ENCODE data around the gene GGA1. TPM values are rescaled to one million over a fixed set of nuclear protein-coding genes. Genes with fewer than 3 reads are reported as not detected.
A peak's percentile ranks its signal among the peaks of the same experiment; 100 is the strongest.

The GGA1 gene
- total and polyA plus RNA-seq, 2 of the 4 experiments (the other 2 are of a cell fraction): 17.2 to 48.5 TPM

- H2AFZ ChIP-seq (replicated peaks; ENCODE audit: low read length, poor library complexity): peak overlapping the region; percentile 12
- peak overlapping the region; percentile 80 for H2AK9ac ChIP-seq (replicated peaks; ENCODE audit: low read depth, low read length, poor library complexity)
- DNase-seq: peak; percentile 63
- H4K91ac ChIP-seq (ENCODE audit: insufficient read depth, low read depth, low read length): peak overlapping the region; percentile 21
- peak overlapping the region; percentile 3 for H3K27ac ChIP-seq (ENCODE audit: insufficient read depth, low read length)
- no CpG with 5 or more reads among the region's 2 CpGs for WGBS, 2 experiments (ENCODE audit: extremely low coverage in 2 of 2, insufficient read length in 1 of 2)
- intact Hi-C loops (cut with micrococcal nuclease) (loop anchor here (1.0 to 5.0 kb wide), 4 partner anchors 20 to 111 kb away; no protein-coding TSS in a partner anchor), in situ Hi-C loops (cut with MboI; ENCODE audit: low sequenced_read_pairs) (loop anchor here (5.0 kb wide), 1 partner anchor 34 kb away; no protein-coding TSS in a partner anchor), dilution Hi-C loops (cut with HindIII; ENCODE audit: low sequenced_read_pairs, unreplicated experiment) (no loop called here)
- no peak overlapping the region for H3K9ac ChIP-seq (ENCODE audit: low read depth, low read length)
- peaks cover 17% of the 10 kb centered on the region for H3K4me1 ChIP-seq (ENCODE audit: control insufficient read depth, insufficient read depth, low read length)
- no peak overlapping the region for H3K14ac ChIP-seq (replicated peaks; ENCODE audit: low read depth, low read length)
- H2AK5ac ChIP-seq (ENCODE audit: low read depth, low read length): peak overlapping the region; percentile 79; the same call in 1 of the 2 replicates
- POLR2A ChIA-PET (ENCODE audit: unreplicated experiment): interaction anchor here (0.5 to 2.1 kb wide), 5 partner anchors 22 to 193 kb away, joined by 3 to 15 read pairs (median 10); partner anchors contain the start of genes PDXP and SH3BP1
- H3K9me3 ChIP-seq (ENCODE audit: control insufficient read depth, insufficient read depth, low read length): no peaks in the 10 kb centered on the region
- no peak overlapping the region for H3K56ac ChIP-seq (ENCODE audit: extremely low read depth, insufficient read depth, low read length)
- BruUV-seq (replicated peaks): no TSS peak
- peak overlapping the region; percentile 40; the same call in 1 of the 2 replicates for H2BK120ac ChIP-seq (ENCODE audit: low read depth, low read length)
- no peaks in the 10 kb centered on the region for H3K9me1 ChIP-seq (ENCODE audit: insufficient read depth, low read length)
- peaks cover 57% of the 10 kb centered on the region for H4K20me1 ChIP-seq (ENCODE audit: insufficient read depth, low read length)
- peak overlapping the region; percentile 47 for H3K4ac ChIP-seq (ENCODE audit: low read depth, low read length)
- peak; percentile 6 for ATAC-seq (ENCODE audit: low read depth)
- peaks cover 28% of the 10 kb centered on the region for H3K36me3 ChIP-seq (ENCODE audit: control insufficient read depth, insufficient read depth, low read length)
- peak overlapping the region in 1 of 2 experiments; percentile 60; a peak in 1 of 4 replicates for H4K8ac ChIP-seq (ENCODE audit: low read depth in 2 of 2, low read length in 2 of 2)
- H3K27me3 ChIP-seq (ENCODE audit: control insufficient read depth, insufficient read depth, low read length): no peaks in the 10 kb centered on the region
- TF ChIP-seq NFE2L2 (IDR thresholded peaks at IDR 0.05; ENCODE audit: low read depth, low read length): no peak
- no peak for TF ChIP-seq RAD21 (IDR thresholded peaks at IDR 0.05; ENCODE audit: low read length)
- TF ChIP-seq SMC3 (IDR thresholded peaks at IDR 0.05; ENCODE audit: low read depth, low read length): no peak
- no peak for TF ChIP-seq CHD1 (IDR thresholded peaks at IDR 0.05; ENCODE audit: low read depth, low read length)
- no peak for TF ChIP-seq MXI1 (IDR thresholded peaks at IDR 0.05; ENCODE audit: borderline replicate concordance, low read depth, low read length)
- no peak for TF ChIP-seq CEBPB (IDR thresholded peaks at IDR 0.05; ENCODE audit: low read depth, low read length)
- no peak for TF ChIP-seq RCOR1 (IDR thresholded peaks at IDR 0.05; ENCODE audit: insufficient replicate concordance, low read length)
- no peak for TF ChIP-seq FOS (IDR thresholded peaks at IDR 0.05; ENCODE audit: low read depth, low read length)
- no peak for TF ChIP-seq MAFK (IDR thresholded peaks at IDR 0.05; ENCODE audit: low read depth, low read length)
- no peak for TF ChIP-seq BHLHE40 (IDR thresholded peaks at IDR 0.05; ENCODE audit: low read depth, low read length)
- TF ChIP-seq MAZ (IDR thresholded peaks at IDR 0.05; ENCODE audit: borderline replicate concordance, low read depth, low read length): no peak
- H2BK15ac ChIP-seq (ENCODE audit: low read depth, low read length): no peak overlapping the region
- CTCF ChIA-PET: interaction anchor here (0.6 to 2.0 kb wide), 6 partner anchors 13 to 886 kb away, joined by 3 to 24 read pairs (median 14); no protein-coding TSS in a partner anchor
- H3K4me3 ChIP-seq (ENCODE audit: insufficient read depth, low read depth, low read length): no peak overlapping the region
- H3K23ac ChIP-seq (ENCODE audit: low read depth, low read length): no peak overlapping the region
- no peak overlapping the region for H3K18ac ChIP-seq (ENCODE audit: low read depth, low read length)
- peaks cover 8 to 35% of the 10 kb centered on the region in 2 experiments; a peak in 3 of 4 replicates for H3K79me1 ChIP-seq (ENCODE audit: low read depth in 1 of 2, low read length in 2 of 2)
- H3K4me2 ChIP-seq (ENCODE audit: low read depth, low read length): no peak overlapping the region
- H2BK20ac ChIP-seq (ENCODE audit: low read depth, low read length): peak overlapping the region; percentile 72; the same call in 1 of the 2 replicates
- H2BK5ac ChIP-seq (ENCODE audit: low read depth, low read length, poor library complexity, severe bottlenecking): peak overlapping the region; percentile 42
- no peak overlapping the region for H4K5ac ChIP-seq (ENCODE audit: low read depth, low read length)
Measured at GRCh38 chr22:37681001-37681424, 72.4 kb downstream of the GGA1 start.

Data from IMR-90 (cell line).